NB4 (cell line): ENCODE measurements around the gene HIBCH.
"Not testable (repeated sequence)": the region's sequence is repeated elsewhere in the genome, so short reads cannot be mapped to it uniquely, and the experiment has no call there.

Experiments used
- DNase-seq: peaks from one replicate; pipeline ENCODE4 v3.0.0; 2010; ENCODE audit warnings: low read depth
- H3K4me3 ChIP-seq: one replicate; pipeline ENCODE4 v1.5.1; 2011; ENCODE audit warnings: mild to moderate bottlenecking, low read depth, low read length, moderate library complexity
- CTCF ChIP-seq: IDR thresholded peaks from one replicate; pipeline ENCODE4 v1.5.1; 2012; ENCODE audit warnings: low read depth, low read length
- MAX ChIP-seq: IDR thresholded peaks from 2 replicates; pipeline ENCODE4 v1.6.1; 2011; ENCODE audit warnings: low read depth, low read length
- MYC ChIP-seq: IDR thresholded peaks from 2 replicates; pipeline ENCODE4 v1.6.1; 2011; ENCODE audit warnings: low read depth, low read length
- POLR2A ChIP-seq: IDR thresholded peaks from 2 replicates; pipeline ENCODE4 v1.6.1; 2011; ENCODE audit warnings: mild to moderate bottlenecking; ENCODE audit not compliant: insufficient read length; ENCODE audit errors: extremely low read depth

The HIBCH gene

GRCh38 chr2:190235551-190236075 is 84.0 kb downstream of the HIBCH start:
- no peak for DNase-seq
- TF ChIP-seq MYC (no peak), CTCF (no peak), POLR2A (no peak), MAX (no peak)
- no peak overlapping the region for H3K4me3 ChIP-seq

GRCh38 chr2:190235101-190235500 is 84.5 kb downstream of the HIBCH start:
- DNase-seq, result no peak
- TF ChIP-seq MYC (no peak), MAX (no peak), POLR2A (no peak), CTCF (no peak)
- no peak overlapping the region for H3K4me3 ChIP-seq

GRCh38 chr2:190223989-190224388 is 95.6 kb downstream of the HIBCH start:
- H3K4me3 ChIP-seq, DNase-seq: not testable (repeated sequence)

- H3K4me3 ChIP-seq, DNase-seq: not testable (repeated sequence)
These were observed 96.9 kb downstream of the HIBCH start for GRCh38 chr2:190222745-190223144.

- no peak for DNase-seq
- TF ChIP-seq CTCF (no peak), MYC (no peak), MAX (no peak), POLR2A (no peak)
- H3K4me3 ChIP-seq, result no peak overlapping the region
These were observed 98.2 kb downstream of the HIBCH start for GRCh38 chr2:190221429-190221828.

- TF ChIP-seq CTCF (no peak), MAX (no peak), MYC (no peak), POLR2A (no peak)
- DNase-seq, result no peak
- no peak overlapping the region for H3K4me3 ChIP-seq
These were observed 100.4 kb downstream of the HIBCH start for GRCh38 chr2:190219186-190219585.

GRCh38 chr2:190217616-190218015 is 102.0 kb downstream of the HIBCH start:
- no peak for DNase-seq
- no peak overlapping the region for H3K4me3 ChIP-seq
- no peak for TF ChIP-seq POLR2A
- no peak for TF ChIP-seq CTCF
- TF ChIP-seq MYC, result no peak
- TF ChIP-seq MAX, result no peak
